Suprapubic skin (tissue), 4 donors: ENCODE measurements around the gene UBE2N. TPM values are rescaled to one million over a fixed set of nuclear protein-coding genes. Genes with fewer than 3 reads are reported as not detected.
"Not testable (repeated sequence)": the region's sequence is repeated elsewhere in the genome, so short reads cannot be mapped to it uniquely, and the experiment has no call there.

ENCODE experiments used
- DNase-seq, 2 donors: peaks; one replicate each; pipeline ENCODE4 v3.0.0-alpha.2; 2019; ENCODE audit warnings: low spot score in 2 of 2
- H3K27ac ChIP-seq: fragments of 200-600 bp; sonication (generic); one replicate; pipeline ENCODE4 v1.5.1; 2019
- H3K27me3 ChIP-seq: fragments of 200-600 bp; sonication (generic); one replicate; pipeline ENCODE4 v1.5.1; 2019
- H3K36me3 ChIP-seq: fragments of 200-600 bp; sonication (generic); one replicate; pipeline ENCODE4 v1.5.1; 2019
- H3K4me1 ChIP-seq: fragments of 200-600 bp; sonication (generic); one replicate; pipeline ENCODE4 v1.5.1; 2019
- H3K4me3 ChIP-seq: fragments of 200-600 bp; sonication (generic); one replicate; pipeline ENCODE4 v1.5.1; 2019; ENCODE audit warnings: mild to moderate bottlenecking
- H3K9me3 ChIP-seq: fragments of 200-600 bp; sonication (generic); one replicate; pipeline ENCODE4 v1.5.1; 2019
- EP300 ChIP-seq: sonication (generic); formaldehyde crosslinking; IDR thresholded peaks from one replicate; pipeline ENCODE4 v1.6.1; 2017; ENCODE audit warnings: antibody characterized with exemption
- POLR2A ChIP-seq, 2 donors: fragments of 450-650 bp; IDR thresholded peaks; one replicate each; pipeline ENCODE4 v1.6.1; 2017; ENCODE audit warnings: antibody characterized with exemption in 2 of 2, mild to moderate bottlenecking in 2 of 2, moderate library complexity in 2 of 2
- POLR2AphosphoS5 ChIP-seq, 3 donors: sonication (generic); formaldehyde crosslinking; IDR thresholded peaks; one replicate each; pipeline ENCODE4 v1.6.1; 2017; ENCODE audit warnings: antibody characterized with exemption in 3 of 3
- WGBS: methylation state at CpG from one replicate; pipeline ENCODE4 v1.1.5; 2018; 5-methylcytosine and 5-hydroxymethylcytosine counted together
- total RNA-seq, 4 donors: library from RNA; depleted of rRNA; stranded (reverse); fragments of >200 nt; gene quantifications; one replicate each; pipeline ENCODE4 v1.1.0, GENCODE V29; 2016
- TF ChIP-seq, protein P1 (sequence below), 2 donors: fragments of 200-600 bp in 1 of 2; fragments of 450-650 bp in 1 of 2; sonication (generic) in 1 of 2; IDR thresholded peaks; one replicate each; pipeline ENCODE4 v1.5.1; 2016 to 2019; ENCODE audit warnings: antibody characterized with exemption in 2 of 2, mild to moderate bottlenecking in 1 of 2, moderate library complexity in 1 of 2

The UBE2N gene
- total RNA-seq, 4 donors from 2014 or later: 23.1 to 71.3 (median 54.3) TPM

DNA sequence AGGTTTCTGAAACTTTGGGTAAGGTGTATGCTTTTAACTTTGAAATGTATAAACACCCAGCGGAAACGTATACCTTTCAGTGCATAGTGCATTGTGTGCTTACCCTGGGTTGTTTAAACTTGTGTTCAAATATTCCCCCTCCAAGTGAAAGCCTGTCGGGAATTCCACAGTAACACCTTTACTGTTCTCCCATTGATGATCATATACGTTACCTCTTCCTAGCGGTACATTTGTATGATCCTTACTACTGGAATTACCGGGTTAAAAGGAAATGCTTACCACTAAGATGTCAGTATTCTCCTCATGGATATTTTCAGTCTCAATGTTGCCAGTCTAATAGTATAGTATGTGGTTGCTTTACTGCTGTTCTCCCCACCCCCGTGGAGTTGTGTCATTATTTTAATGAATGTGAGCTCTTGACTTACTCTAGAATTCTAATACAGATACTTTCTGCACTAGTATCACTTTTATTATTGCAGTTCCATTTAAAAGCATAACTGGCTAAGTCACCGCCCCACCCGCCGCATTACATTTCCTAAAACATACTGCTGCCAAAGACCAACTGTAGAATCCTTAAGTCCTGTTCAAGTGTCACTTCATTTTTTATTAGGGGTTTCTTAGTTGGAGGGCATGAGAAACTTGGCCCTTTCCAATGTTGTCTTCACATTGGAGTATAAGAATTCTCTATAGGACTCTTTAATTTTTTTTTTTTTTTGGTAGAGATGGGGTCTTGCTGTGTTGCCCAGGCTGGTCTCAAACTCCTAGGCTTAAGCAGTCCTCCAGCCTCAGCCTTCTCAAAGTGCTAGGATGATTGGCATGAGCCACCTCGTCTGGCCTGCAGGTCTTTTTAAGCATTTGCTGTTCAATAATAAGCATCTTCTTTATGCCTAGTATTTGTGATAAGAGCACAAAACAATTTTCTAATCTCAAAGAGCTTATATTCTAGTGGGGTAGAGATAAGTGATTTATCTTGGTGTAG, 39.1 kb downstream of the UBE2N start:
- no peaks in the 10 kb centered on the region for H3K27me3 ChIP-seq
- peaks cover 13% of the 10 kb centered on the region for H3K4me1 ChIP-seq
- TF ChIP-seq, protein P1, sequence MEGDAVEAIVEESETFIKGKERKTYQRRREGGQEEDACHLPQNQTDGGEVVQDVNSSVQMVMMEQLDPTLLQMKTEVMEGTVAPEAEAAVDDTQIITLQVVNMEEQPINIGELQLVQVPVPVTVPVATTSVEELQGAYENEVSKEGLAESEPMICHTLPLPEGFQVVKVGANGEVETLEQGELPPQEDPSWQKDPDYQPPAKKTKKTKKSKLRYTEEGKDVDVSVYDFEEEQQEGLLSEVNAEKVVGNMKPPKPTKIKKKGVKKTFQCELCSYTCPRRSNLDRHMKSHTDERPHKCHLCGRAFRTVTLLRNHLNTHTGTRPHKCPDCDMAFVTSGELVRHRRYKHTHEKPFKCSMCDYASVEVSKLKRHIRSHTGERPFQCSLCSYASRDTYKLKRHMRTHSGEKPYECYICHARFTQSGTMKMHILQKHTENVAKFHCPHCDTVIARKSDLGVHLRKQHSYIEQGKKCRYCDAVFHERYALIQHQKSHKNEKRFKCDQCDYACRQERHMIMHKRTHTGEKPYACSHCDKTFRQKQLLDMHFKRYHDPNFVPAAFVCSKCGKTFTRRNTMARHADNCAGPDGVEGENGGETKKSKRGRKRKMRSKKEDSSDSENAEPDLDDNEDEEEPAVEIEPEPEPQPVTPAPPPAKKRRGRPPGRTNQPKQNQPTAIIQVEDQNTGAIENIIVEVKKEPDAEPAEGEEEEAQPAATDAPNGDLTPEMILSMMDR (IDR thresholded peaks at IDR 0.05): no peak
- TF ChIP-seq EP300: no peak
- no peak for TF ChIP-seq POLR2A (IDR thresholded peaks at IDR 0.05)
- TF ChIP-seq POLR2AphosphoS5 (IDR thresholded peaks at IDR 0.05): no peak
- no peaks in the 10 kb centered on the region for H3K9me3 ChIP-seq
- no peak for DNase-seq
- H3K27ac ChIP-seq: no peak overlapping the region
- peaks cover 23% of the 10 kb centered on the region for H3K36me3 ChIP-seq
- no peak overlapping the region for H3K4me3 ChIP-seq
- WGBS: 90% methylated on average over 11 of the region's 11 CpGs

DNA sequence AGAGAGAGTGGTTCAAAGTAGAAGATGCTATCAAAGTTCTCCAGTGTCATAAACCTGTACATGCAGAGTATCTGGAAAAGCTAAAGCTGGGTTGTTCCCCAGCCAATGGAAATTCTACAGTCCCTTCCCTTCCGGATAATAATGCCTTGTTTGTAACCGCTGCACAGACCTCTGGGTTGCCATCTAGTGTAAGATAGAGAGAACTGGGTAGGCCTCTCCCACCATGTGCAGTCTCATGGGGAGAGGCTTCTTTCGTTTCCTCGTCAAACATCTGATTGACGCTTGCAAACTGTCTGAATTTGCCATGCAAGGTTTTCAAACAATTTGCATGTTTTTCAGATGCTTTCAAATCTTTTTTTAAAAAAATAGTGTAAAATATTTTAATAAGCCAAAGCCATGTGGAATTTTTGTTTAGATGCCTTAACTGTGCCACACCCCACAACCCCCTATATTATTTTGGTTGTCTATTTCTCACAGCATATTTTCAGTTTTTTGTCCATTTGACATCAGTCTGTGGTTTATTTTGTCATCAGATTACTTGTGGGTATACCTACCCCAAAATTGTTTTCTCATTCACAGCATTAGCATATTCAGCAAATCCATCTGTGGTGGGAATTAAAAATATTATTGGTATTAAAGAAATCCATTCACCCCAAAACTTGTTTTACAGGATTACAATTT, 42.4 kb downstream of the UBE2N start:
- not testable (repeated sequence) for DNase-seq, H3K4me1 ChIP-seq, H3K27me3 ChIP-seq, H3K27ac ChIP-seq, H3K9me3 ChIP-seq, H3K4me3 ChIP-seq
- 63% methylated on average over 2 of the region's 5 CpGs for WGBS
- peaks cover 26% of the 10 kb centered on the region for H3K36me3 ChIP-seq

DNA sequence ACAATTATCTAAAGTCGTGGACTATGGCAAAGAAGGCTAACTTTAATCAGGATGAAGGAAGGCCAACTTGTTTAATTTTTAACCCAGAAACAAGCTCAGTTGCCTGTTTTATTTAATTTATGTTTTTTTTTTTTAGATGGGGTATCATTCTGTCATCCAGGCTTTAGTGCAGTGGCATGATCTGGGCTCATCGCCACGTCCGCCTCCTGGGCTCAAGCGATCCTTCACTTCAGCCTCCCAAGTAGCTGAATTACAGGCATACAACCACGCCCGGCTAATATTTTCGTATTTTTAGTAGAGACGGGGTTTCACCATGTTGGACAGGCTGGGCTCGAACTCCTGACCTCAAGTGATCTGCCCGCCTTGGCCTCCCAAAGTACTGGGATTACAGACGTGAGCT, 44.3 kb downstream of the UBE2N start:
- 84% methylated on average over 12 of the region's 12 CpGs for whole genome bisulfite sequencing
- H3K27ac ChIP-seq: no peak overlapping the region
- H3K4me3 ChIP-seq: no peak overlapping the region
- TF ChIP-seq, protein P1 (IDR thresholded peaks at IDR 0.05): no peak
- TF ChIP-seq EP300 (no peak), POLR2A (IDR thresholded peaks at IDR 0.05) (no peak), POLR2AphosphoS5 (IDR thresholded peaks at IDR 0.05) (no peak)
- no peaks in the 10 kb centered on the region for H3K27me3 ChIP-seq
- DNase-seq: no peak
- H3K4me1 ChIP-seq: no peaks in the 10 kb centered on the region
- H3K9me3 ChIP-seq: no peaks in the 10 kb centered on the region
- H3K36me3 ChIP-seq: peaks cover 26% of the 10 kb centered on the region

DNA sequence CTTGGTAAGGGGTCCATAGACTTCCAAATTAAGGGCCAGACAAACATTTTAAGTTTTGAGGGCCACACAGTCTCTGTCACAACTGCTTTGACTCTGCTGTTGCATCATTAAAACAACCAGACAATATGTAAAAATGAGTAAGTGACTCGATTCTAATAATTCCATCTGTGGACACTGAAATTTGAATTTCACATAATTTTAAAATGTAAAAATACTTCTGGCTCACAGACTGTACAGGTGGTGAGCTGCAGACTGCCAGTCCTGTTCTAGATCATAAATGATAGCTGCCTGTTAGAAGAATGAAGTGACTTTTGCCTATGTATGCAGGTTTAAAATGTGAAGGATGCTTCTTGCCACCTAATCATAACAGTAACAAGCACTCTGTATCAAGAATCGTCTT, 48.3 kb downstream of the UBE2N start:
- H3K9me3 ChIP-seq: no peaks in the 10 kb centered on the region
- WGBS: 61% methylated on average over 2 of the region's 2 CpGs
- H3K4me1 ChIP-seq: no peaks in the 10 kb centered on the region

DNA sequence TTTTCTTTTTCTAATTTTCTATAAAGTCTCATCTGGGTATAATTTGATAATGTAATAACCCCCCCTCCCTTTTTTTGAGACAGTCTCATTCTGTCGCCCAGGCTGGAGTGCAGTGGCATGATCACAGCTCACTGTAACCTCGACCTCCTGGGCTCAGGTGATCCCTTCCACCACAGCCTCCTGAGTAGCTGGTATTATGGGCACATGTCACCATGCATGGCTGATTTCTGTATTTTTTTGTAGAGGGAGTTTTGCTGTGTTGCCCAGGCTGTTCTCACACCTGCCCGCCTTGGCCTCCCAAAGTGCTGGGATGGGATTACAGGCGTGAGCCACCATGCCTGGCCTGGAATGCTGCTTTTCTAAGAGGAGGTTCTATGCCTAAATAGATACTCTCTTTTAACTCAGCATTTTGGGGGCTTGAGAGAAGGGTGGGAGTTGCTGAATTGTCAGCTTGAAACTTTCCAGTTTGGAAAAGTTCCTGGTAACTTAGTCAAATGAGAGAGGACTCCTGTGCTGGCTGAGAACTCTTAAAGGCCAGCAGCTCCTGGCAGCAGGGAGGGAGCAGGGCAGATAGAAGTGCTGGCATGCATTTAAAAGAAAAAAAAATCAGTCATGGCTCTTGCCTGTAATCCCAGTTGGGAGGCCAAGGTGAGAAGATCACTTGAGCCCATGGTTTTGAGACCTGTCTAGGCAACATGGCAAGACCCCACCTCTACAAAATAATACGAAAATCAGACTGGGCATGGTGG, 51.0 kb downstream of the UBE2N start:
- no peak overlapping the region for H3K4me3 ChIP-seq
- peaks cover 8% of the 10 kb centered on the region for H3K36me3 ChIP-seq
- DNase-seq: no peak
- H3K9me3 ChIP-seq: no peaks in the 10 kb centered on the region
- no peak for TF ChIP-seq EP300
- no peak for TF ChIP-seq POLR2AphosphoS5 (IDR thresholded peaks at IDR 0.05)
- TF ChIP-seq, protein P1 (IDR thresholded peaks at IDR 0.05): no peak
- no peak for TF ChIP-seq POLR2A (IDR thresholded peaks at IDR 0.05)
- H3K4me1 ChIP-seq: no peaks in the 10 kb centered on the region
- H3K27me3 ChIP-seq: no peaks in the 10 kb centered on the region
- 89% methylated on average over 5 of the region's 5 CpGs for WGBS
- no peak overlapping the region for H3K27ac ChIP-seq

More for the DNA sequence above, 48.3 kb downstream of the UBE2N start:
- H3K4me3 ChIP-seq: no peak overlapping the region
- no peaks in the 10 kb centered on the region for H3K27me3 ChIP-seq
- peaks cover 20% of the 10 kb centered on the region for H3K36me3 ChIP-seq
- no peak overlapping the region for H3K27ac ChIP-seq
- no peak for TF ChIP-seq EP300
- TF ChIP-seq, protein P1 (IDR thresholded peaks at IDR 0.05): no peak
- no peak for TF ChIP-seq POLR2A (IDR thresholded peaks at IDR 0.05)
- no peak for TF ChIP-seq POLR2AphosphoS5 (IDR thresholded peaks at IDR 0.05)
- DNase-seq: no peak
